Right lobe of liver (tissue), 4 donors: ENCODE data around the gene DUSP7.

Experiments
- CTCF ChIP-seq, 4 donors: fragments of 200-600 bp in 3 of 4; fragments of 450-650 bp in 1 of 4; IDR thresholded peaks; one replicate each; pipeline versions ENCODE4 v1.5.1 to v1.8.0; 2016 to 2022; ENCODE audit warnings: antibody characterized with exemption in 4 of 4, mild to moderate bottlenecking in 2 of 4
- POLR2A ChIP-seq: fragments of 450-650 bp; IDR thresholded peaks from one replicate; pipeline ENCODE4 v1.6.1; 2017; ENCODE audit warnings: antibody characterized with exemption, mild to moderate bottlenecking
- donor health status: DM: no; HTN: no; CAD: no.
- donor health status: DM: no; HTN: no; CAD: no.
- donor health status: DM: no; HTN: yes; CAD: no.

GRCh38 chr3:52037291-52037690, 19.1 kb downstream of the DUSP7 start:
- TF ChIP-seq CTCF (IDR thresholded peaks at IDR 0.05) (no peak), POLR2A (no peak)
